Measurements from ENCODE around the gene SOHLH2.

DNA sequence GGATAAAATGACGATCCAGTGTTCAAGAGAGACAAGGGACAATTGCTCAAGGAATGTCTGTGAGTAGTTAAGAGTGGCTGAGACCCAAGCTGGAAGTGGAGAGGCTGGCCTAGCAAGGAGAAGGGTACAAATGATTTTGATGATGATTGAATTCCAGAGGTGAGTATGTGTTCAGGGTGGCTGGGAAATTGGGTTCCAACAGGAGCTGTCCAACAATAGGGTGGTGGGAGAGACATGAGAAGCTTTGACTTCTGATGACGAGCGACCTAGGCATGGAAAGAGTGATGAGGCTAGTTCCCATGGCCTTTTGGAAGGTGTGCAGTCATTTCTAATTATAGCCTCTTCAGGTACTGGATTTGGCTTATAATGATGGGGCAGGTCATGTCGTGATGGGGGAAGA is 54.1 kb downstream of the SOHLH2 start:
- TF ChIP-seq, protein P1, sequence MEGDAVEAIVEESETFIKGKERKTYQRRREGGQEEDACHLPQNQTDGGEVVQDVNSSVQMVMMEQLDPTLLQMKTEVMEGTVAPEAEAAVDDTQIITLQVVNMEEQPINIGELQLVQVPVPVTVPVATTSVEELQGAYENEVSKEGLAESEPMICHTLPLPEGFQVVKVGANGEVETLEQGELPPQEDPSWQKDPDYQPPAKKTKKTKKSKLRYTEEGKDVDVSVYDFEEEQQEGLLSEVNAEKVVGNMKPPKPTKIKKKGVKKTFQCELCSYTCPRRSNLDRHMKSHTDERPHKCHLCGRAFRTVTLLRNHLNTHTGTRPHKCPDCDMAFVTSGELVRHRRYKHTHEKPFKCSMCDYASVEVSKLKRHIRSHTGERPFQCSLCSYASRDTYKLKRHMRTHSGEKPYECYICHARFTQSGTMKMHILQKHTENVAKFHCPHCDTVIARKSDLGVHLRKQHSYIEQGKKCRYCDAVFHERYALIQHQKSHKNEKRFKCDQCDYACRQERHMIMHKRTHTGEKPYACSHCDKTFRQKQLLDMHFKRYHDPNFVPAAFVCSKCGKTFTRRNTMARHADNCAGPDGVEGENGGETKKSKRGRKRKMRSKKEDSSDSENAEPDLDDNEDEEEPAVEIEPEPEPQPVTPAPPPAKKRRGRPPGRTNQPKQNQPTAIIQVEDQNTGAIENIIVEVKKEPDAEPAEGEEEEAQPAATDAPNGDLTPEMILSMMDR (IDR thresholded peaks at IDR 0.05; ENCODE audit: borderline replicate concordance, extremely low read depth, low read length, poor library complexity, severe bottlenecking): no peak
- no peak for TF ChIP-seq EZH2 (IDR thresholded peaks at IDR 0.05; ENCODE audit: borderline replicate concordance, low read depth, low read length, severe bottlenecking)

Data from DND-41 (cell line).